Measurements from ENCODE around the gene CDKN2B-AS1.

CDKN2B-AS1 gene

DNA sequence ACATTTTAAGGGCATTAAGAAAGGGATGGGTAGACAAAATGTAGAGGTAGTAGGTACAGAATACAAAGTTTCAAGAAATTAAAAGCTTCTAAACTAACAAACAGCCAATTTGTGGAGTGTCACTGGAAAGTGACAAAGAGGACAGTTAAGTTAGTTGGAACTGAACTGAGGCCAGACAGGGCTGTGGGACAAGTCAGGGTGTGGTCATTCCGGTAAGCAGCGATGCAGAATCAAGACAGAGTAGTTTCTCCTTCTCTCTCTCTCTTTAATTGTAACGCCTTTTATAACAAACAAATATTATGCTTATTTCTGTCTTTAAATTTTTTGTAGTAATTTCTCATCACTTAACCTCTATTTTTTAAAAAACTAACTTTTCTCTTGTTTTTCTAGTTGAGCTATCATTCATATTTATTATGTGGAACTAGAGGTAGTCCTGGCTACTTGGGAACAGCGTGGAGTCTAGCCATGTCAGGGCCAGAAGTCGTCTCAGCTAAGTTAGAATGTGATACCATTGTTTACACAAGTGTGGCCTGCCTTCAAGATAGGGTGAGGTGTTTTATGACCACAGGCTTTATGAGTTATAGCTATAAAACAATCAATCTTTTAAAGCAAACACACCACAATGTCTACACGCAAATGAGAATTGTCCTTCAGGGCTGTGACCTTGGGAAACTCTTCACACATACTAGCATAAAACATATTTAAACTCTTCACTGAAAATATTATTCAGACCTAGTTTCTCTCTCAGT lies 129.8 kb downstream of the CDKN2B-AS1 start:
- no peak for DNase-seq

DNA sequence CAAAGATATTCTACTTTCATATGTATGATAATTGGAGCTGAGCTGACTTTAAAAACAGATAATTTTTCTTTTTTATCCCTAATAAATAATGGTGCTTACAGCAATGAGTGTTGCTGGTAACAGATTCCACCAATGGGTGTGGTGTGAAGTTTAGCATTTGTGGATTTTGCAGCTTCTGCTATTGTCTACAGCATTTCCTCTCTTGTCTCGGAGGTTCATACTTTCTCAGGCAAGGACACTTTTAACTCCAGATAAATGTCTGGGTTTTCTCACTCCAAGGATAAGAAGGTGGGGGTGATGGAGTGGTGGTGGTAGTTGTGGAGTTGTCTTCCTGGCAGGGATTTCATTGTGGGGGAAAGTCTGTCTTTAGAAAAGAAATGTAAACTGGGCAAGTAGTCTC lies 134.5 kb downstream of the CDKN2B-AS1 start:
- no peak for DNase-seq

DNA sequence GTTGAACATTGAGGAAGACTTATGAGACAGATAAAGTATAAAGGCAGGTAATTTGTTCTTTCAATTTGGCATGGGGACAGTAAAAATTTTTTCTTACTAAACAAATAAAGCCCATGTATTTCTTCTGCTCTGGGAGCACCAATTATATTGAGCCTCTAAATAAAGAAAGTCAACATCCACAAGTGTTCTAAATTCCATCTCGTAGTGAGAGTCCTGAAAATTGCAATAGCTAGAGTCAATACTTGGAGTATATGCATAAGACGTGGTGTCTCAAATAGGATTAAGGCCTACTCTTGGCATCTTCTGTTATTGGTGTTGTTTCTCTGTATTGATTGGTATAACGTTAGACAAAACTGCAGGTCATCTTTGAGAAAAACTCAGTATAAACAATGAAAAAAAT lies 135.0 kb downstream of the CDKN2B-AS1 start:
- DNase-seq = no peak

DNA sequence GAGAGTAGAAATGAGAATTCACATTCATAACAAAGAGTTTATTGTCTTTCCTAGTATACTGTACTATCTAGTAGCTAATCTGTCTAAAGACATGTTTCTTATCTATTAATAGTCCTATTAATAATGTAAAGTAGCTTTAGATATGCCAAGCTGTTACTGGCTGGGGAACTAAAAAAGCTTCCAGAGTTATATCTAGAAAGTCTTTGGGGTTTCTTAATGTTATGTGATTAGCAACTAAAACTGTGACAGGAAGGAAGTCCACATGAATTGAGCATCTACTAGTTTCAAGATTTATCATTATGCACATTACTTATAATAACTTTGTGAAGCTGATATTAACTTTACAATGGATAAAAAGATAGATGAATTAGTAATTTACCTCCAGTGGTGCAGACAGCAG lies 137.2 kb downstream of the CDKN2B-AS1 start:
- DNase-seq = no peak

DNA sequence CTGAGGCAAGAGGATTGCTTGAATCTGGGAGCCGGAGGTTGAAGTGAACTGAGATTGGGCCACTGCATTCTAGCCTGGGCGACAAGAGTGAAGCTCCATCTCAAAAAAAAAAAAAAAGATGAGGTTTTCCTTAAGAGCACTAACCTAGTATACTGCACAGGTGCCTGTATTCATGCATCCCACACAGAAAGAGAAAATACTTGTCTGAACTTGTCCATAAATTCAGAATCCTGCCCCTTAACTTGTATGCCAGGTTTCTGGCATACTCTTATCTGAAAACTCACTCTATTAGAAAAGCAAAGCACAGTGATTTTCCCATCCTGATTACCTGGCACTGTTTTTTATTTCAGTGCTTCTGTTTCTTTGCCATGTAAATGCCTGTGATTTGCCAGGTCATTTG lies 139.8 kb downstream of the CDKN2B-AS1 start:
- no peak for DNase-seq

DNA sequence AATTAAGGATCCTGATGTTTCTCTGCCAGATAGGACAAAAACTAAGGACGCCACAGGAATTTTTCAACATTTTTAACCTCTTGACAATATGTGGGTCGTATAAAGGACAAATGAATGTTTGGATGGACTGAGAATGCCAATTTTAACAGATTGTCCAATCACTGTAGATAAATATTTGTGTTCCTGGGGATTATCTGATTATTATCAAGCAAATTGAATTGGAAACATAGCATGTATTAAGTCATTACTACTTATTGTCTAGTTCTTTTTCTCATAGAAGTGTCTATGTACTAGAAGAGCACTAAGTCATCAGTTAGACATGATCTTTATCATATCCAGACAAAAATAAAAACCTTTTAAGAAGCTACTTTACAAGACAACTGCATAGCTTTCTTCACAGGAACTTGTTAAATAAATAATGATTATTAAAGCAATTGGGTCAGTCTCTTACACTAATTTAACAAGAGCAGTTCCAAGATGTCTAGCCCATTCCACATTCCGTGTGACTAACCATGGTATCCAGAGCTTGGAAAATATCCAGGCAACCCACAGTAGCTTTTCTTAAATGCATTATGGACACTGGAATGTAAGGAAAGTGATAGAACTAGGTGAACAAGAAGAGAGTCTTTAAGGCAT lies 142.0 kb downstream of the CDKN2B-AS1 start:
- DNase-seq = peak; percentile 54

DNA sequence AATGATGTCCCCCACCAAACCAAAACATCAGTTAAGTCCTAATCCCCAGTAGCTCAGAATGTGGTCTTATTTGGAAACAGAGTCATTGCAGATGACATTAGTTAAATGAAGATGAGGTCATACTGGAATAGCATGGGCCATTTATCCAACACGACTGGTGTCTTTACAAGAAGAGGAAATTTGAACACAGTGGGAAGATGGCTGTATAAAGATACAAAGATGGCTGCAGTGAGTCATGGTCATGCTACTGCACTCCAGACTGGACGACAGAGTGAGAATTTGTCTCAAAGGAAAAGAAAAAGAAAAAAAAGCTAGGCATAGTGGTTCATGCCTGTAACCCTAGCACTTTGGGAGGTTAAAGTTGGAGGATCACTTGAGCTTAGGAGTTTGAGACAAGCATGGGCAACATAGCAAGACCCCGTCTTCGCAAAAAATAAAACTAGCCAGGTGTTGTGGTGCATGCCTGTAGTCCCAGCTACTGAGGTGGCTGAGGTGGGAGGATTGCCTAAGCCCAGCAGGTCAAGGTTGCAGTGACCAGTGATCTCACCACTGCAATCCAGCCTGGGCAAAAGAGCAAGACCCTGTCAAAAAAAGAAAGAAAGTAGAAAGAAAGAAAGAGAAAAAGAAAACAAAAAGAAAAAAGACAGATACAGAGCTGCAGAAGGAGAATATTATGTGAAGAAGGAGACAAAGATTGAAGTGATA lies 144.5 kb downstream of the CDKN2B-AS1 start:
- no peak for DNase-seq

DNA sequence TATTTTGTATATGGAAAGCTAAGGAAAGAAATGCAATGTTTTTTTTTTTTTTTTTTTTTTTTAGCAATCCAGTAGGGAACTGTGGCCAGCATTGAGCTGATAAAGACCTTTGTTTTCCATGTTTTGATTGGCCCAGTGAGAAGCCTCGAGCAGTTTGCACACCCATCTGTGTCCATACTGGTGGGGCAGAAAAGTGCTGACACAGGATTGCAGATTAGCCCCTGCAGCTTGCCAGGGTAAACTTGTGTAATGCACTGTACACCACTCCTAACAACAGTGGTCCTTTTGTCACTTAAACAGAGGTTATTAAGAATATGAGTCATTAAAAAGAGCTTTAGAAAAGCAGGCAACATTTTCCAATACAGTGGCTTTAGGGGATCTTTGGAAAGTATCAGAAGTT lies 147.3 kb downstream of the CDKN2B-AS1 start:
- no peak for DNase-seq

DNA sequence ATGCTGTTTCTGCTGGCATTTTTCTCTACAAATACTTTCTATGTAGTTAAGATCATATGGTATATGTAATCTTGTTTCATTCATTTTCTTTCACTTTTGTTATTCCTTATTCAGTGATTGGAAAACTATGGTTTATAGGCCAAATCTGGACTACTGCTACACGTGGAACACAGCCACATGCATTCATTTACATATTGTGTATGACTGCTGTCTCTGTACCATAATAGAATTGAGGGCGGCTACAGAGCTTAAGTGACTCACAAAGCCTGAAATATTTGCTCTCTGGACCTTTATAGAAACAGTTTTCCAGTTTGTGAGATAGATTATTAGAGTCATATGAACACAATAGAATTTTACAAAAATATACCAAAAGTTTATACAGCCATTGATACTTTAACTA lies 148.1 kb downstream of the CDKN2B-AS1 start:
- no peak for DNase-seq

DNA sequence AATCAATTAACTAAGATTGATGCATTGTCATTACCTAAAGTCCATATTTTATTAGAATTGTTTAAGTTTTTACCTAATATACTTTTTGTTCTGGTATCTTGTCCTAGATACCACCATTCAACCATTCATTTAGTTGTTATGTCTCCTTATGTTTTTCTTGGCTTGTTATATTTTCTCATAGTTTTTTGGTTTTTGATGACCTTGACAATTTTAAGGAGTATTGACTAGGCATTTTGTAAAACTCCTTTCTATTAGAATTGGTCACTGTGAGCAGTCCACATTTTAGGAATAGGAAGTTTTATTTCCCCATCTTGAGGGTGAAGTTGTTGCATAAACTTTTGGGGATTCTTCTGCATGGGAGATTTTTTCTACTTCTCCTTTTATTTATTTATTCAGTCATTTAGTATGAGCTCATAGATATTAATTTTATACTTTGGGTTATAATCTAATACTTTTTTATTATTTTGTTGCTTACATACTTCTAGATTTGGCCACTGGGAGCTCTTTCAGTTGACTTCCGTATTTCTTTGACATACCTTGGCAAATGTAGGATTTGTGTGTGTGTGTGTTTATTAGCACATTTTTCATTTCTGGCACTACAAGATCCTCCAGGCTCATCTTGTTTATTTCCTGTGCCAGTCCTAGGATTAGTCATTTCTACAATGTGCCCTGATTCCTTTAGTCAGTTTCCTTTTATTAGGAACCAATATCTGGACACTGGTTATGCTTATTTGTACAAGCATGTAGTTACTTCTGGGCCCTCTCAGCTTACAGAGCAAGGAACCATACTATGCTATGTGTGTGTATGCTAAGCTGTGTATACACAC lies 149.4 kb downstream of the CDKN2B-AS1 start:
- no peak for DNase-seq

DNA sequence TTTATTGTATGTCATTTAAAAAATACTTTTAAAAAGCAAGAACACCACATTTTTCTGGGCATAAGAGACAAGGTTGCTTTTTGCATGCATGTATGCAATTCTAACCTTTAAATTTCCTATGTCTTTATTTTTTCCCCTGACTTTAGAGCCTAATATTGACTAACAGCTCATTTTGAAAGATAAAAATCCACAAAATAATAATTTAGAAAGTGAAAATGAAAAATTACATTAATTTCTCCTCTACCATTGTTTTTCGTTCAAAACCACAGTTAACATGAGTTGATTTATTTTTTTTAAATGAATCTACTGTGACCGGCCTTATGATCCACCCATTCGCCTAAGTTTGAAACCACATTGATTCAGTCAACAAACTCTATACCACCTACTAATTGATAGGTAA lies 152.0 kb downstream of the CDKN2B-AS1 start:
- no peak for DNase-seq

DNA sequence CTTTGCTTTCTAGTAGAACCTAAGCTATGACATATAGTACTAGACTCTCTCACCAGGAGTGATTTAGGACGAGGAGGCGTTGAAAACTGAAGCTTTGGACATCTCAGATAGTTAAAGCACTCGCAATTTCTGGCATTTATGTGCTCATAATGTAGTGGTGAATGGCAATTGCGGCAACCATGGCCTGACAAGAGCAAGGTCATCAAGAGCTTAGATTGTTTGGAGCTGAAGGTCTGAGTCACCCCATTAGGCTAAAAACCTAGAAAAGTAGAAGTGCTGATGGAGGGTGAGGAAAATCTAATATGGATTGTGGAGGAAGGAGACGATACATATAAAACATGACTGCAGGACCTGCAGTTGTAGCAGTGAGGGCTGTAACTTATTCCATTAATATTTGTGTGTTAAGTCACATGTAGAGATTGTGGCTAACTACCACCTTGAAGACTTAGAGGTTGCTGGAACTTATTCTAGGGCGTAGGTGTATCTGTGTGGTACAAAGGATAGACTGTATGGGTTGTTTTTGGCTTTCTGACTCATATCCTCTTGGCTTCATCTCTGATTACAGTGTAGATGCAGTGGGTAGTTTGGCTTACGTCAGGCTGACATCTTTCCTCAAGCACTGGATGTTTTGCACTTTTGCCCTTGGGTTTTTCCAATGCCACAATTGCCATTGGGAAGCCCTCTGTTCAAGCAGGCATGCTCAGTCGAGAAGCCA lies 153.4 kb downstream of the CDKN2B-AS1 start:
- peak; percentile 84 for DNase-seq

DNA sequence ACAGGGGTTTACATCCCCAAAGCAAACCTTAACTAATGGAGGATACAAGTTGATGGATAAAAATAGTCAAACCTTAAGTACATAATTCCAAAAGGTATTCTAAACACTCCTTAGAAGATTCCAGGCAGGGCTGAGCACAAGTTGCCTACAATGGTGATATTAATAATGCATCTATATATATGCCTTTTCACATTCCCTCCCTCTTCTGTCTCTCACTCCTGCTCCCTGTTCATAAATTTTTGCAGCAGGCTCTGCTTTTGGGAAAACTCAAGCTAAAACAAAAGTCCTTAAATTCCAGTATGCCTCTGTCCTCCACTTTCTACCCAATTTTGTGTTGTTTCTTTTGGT lies 153.9 kb downstream of the CDKN2B-AS1 start:
- no peak for DNase-seq

DNA sequence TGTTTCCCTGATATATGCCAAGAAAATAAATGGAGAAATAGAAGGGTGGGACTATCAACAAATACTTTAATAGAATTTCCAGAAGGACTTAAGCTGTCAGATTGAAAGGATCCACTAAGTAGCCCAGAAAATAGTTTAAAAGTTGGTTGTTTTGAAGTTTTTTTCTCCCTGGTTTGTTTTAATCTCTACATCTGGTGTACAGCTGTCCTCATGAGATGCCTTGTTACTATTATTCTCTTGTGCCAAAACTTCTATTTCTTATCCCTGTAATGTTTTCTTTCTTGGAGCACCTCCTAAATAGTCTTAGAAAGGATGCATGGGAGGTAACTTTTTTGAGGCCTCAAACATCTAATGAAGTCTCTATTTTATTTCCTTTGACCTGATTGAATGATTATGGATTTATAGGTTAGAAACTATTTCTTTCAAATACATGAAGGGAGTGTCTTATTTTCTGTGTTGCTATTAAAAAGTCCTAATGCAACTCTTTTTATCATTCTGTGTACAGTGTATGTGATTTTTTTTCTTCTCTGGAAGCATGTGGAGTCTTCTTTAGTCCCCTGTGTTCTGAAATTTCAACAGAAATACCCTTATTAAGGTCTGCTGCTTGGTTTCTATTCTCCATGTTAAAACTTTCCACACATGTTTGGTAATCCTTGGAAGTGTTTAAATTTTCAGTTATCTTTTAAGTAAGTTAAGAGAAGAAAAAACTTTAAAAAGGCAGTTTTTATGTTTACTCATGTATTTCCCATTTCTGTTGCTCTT lies 154.5 kb downstream of the CDKN2B-AS1 start:
- DNase-seq = no peak

DNA sequence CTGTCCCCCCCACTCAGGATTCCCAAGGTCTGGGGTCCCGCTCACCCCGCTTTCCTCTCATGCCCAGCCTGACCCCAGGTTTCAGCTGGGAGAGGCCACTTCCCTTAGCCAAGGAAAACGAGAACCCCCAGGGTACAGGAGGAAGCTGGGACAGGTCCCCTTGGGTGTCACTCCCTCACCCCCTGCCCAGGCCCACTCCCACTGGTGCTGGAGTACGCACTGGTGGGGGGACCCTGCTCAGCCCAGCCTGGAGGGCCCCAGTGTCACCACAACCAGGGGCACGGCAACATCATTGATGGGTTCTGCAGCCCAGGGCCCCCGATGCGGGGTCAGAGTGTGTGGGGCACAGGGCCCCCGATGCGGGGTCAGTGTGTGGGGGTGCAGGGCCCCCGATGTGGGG lies 159.5 kb downstream of the CDKN2B-AS1 start:
- DNase-seq = no peak

DNA sequence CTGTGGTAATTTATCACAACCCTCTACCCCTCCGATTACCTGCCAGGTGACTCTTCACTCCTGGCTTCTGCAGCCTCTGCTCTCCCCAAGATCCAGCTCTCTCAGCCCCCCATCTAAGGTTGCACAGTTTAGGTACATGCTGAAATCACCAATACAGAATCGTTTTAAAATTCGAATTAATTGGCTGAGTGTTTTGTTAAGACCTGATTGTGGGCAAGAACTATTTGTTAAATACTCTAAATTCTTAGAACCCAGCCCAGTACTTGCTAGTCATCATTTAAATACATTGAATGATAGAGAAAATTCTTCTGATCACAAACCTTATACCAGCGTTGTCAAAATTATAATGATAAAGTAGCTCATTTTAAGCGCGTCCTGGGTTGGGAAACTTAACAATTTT lies 162.0 kb downstream of the CDKN2B-AS1 start:
- DNase-seq = no peak

DNA sequence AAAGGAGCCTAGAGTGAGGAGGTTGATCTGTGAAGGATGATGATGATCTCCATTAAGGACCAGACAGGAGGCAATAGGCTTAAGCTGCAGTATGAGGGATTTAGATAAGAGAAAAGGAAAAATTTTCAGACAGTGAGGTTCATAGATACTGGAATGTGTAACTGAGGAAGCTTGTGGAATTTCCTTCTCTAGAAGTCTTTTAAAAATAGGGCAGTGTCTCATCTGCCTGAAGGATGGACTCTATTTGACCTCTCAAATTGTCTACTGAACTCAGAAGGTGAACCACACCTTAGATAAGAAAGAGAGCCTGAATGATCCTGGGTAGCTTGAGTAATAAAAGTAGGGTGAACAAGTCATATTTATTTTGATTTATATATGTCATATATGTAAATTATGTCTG lies 162.7 kb downstream of the CDKN2B-AS1 start:
- DNase-seq = peak; percentile 47

DNA sequence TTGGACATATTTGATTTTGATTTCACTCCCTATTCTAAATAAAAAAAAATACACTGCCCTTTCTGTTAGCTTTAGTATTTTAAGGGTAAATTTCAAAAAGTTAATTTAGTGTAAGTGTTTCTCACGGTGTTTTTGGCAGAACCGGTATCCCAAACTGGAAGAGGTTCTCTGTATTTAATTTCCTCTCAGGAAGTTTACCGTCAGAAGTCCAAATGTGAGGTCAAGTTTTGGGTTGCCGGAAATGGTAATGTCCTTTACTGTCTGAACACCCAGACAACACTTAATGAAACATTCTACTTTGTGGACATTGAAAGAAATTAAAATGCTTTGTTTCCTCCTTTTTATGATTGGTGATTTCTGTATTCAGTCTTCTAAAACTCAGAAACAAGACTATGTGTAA lies 163.2 kb downstream of the CDKN2B-AS1 start:
- no peak for DNase-seq

DNA sequence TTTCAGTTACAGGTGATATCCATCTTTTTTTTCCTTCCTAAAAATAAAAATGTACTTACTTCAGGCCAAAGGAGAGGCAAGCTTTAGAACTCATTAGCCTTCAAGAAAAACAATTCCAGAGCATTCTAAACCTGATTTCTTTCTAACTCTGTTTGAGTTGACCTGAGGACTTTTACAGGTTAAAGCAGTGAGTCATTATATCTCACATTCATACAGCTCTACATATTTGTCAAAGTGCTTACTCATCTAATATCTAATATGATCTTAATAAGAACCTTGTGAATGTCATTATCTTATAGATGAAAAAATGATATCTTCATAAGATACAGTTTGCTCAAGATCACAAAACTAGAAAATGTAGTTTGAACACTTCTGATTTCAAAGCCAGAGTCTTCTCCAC lies 163.7 kb downstream of the CDKN2B-AS1 start:
- DNase-seq = no peak

DNA sequence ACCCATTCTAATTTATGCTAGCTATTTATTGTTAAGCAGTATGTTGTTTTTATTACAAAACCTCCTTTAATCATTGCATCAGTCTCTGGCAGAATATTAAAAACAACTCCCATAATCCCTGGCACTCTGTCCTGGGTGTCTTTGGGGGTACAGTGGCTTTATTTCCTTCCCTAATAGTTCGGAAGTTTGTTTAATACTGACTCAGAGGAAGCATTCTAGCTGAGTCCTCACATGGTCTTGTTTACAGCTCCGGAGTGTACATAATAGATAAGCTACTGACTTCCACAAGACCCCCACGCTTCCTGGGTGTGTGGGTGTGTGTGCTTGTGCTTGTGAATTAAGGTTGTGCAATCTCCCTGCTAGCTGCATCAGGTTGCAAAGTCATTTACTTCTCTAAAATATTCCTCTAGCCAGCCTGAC lies 164.3 kb downstream of the CDKN2B-AS1 start:
- peak; percentile 78 for DNase-seq

DNA sequence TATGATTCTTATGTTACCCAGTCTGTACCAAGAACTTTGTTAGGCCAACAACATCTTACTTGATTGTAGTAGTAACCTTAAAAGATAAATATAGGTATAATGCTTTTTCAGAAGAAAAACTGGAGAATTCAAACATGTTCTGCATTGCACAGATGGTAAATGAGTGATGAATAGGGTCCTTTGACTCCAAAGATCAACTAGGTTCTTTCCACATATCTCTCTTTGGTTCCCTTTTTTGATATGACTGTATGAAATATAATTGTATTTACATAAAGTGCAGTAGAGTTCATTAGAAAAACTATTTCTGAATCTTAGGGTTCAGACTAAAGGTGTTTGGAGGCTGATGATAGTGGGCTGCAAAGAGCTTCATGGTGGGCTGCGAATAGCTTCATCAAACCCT lies 165.0 kb downstream of the CDKN2B-AS1 start:
- no peak for DNase-seq

DNA sequence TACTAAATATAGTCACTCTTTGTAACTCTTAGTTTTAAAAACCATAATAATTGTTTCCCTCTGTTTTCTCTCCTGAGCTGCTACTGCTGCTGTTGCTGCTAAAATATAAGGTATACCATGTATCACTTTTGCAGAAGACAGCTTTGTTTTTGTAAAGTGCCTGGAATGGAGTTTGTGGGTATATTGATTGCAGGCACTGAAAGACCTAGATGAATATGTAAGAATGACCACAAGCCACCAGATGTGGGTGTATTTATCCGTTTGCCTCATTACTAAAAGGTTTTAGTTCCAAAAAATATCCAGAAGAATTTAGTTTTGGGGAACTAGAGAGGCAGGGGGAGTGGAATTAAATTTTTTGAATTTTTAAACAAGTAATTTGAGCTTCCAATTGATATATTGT lies 165.6 kb downstream of the CDKN2B-AS1 start:
- DNase-seq = no peak
